ENCODE measurements around the gene BNIP5.

The BNIP5 gene

DNA sequence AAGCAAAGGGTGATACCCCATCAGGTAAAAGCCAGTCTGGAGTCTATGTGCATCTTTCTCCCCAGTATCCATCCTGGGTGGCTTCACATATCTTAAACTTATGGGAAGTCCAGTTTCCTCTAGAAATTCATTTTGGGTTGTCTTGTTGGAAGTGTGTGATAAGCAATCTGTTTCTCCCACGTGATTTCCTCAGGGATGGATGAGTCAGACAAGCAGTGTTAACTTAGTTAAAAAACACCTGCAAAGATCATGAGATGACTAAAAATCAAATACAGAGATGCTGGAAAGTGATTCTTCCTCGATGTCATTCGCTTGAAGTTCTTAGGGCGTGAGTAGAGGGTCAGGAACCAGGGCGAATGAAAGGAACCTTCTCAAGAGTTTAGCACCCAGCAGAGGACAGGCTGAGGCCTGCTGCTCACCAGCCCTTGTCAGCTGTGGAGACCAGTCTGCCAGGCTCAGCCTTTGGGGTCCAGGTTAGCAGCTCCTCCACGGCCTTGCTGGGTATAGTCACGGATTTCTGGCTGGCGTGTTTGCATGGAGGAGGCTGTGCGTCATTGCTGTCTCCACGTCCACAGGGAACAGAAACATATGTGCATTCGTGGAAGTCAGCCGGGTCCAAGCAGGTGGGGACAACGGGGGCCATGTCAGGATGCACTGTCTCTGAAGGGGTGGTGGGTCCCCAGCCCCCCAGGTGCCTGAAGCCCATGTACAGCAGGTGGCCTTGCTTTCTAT lies 69.6 kb downstream of the BNIP5 start:
- TF ChIP-seq, protein P1, sequence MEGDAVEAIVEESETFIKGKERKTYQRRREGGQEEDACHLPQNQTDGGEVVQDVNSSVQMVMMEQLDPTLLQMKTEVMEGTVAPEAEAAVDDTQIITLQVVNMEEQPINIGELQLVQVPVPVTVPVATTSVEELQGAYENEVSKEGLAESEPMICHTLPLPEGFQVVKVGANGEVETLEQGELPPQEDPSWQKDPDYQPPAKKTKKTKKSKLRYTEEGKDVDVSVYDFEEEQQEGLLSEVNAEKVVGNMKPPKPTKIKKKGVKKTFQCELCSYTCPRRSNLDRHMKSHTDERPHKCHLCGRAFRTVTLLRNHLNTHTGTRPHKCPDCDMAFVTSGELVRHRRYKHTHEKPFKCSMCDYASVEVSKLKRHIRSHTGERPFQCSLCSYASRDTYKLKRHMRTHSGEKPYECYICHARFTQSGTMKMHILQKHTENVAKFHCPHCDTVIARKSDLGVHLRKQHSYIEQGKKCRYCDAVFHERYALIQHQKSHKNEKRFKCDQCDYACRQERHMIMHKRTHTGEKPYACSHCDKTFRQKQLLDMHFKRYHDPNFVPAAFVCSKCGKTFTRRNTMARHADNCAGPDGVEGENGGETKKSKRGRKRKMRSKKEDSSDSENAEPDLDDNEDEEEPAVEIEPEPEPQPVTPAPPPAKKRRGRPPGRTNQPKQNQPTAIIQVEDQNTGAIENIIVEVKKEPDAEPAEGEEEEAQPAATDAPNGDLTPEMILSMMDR (IDR thresholded peaks at IDR 0.05; ENCODE audit: control insufficient read depth, insufficient read depth, low read depth, low read length, missing control alignments), result no peak
- H3K4me3 ChIP-seq (ENCODE audit: control insufficient read depth, low read depth, low read length), result no peak overlapping the region
- no peak for DNase-seq (ENCODE audit: low read depth)
